Activated CD8-positive, alpha-beta memory T cell treated with anti-CD3 and anti-CD28 coated beads, Interleukin-2, amount 50 U/mL, for 4 hours (primary cell): Measurements from ENCODE around the gene COX10.
"Not testable (repeated sequence)": the region's sequence is repeated elsewhere in the genome, so short reads cannot be mapped to it uniquely, and the experiment has no call there.

Source experiments
- DNase-seq: peaks from one replicate; pipeline ENCODE4 v3.0.0-alpha.2; 2020

The COX10 gene

GRCh38 chr17:14186443-14186842 lies 117.1 kb downstream of the COX10 start:
- not testable (repeated sequence) for DNase-seq

- not testable (repeated sequence) for DNase-seq
Observed at GRCh38 chr17:14190774-14191173, 121.5 kb downstream of the COX10 start.

GRCh38 chr17:14191469-14191868 lies 122.2 kb downstream of the COX10 start:
- DNase-seq, result not testable (repeated sequence)

- not testable (repeated sequence) for DNase-seq
Observed at GRCh38 chr17:14192039-14192438, 122.7 kb downstream of the COX10 start.

GRCh38 chr17:14192636-14193344 lies 123.5 kb downstream of the COX10 start:
- DNase-seq, result not testable (repeated sequence)

GRCh38 chr17:14196377-14196997 lies 127.2 kb downstream of the COX10 start:
- DNase-seq, result no peak

GRCh38 chr17:14197057-14197456 lies 127.8 kb downstream of the COX10 start:
- DNase-seq, result no peak

GRCh38 chr17:14197586-14197985 lies 128.3 kb downstream of the COX10 start:
- DNase-seq, result peak; percentile 51

- DNase-seq, result no peak
Observed at GRCh38 chr17:14198013-14198412, 128.7 kb downstream of the COX10 start.

GRCh38 chr17:14198575-14198974 lies 129.3 kb downstream of the COX10 start:
- DNase-seq, result no peak

GRCh38 chr17:14199601-14200000 lies 130.3 kb downstream of the COX10 start:
- no peak for DNase-seq

GRCh38 chr17:14200354-14200753 lies 131.1 kb downstream of the COX10 start:
- no peak for DNase-seq

GRCh38 chr17:14201021-14201987 lies 132.0 kb downstream of the COX10 start:
- DNase-seq, result peak; percentile 53

- no peak for DNase-seq
Observed at GRCh38 chr17:14201988-14202380, 132.7 kb downstream of the COX10 start.

- no peak for DNase-seq
Observed at GRCh38 chr17:14202388-14203166, 133.3 kb downstream of the COX10 start.

- DNase-seq, result peak; percentile 29
Observed at GRCh38 chr17:14203388-14203787, 134.1 kb downstream of the COX10 start.

GRCh38 chr17:14204084-14204483 lies 134.8 kb downstream of the COX10 start:
- DNase-seq, result no peak

- no peak for DNase-seq
Observed at GRCh38 chr17:14204546-14204945, 135.2 kb downstream of the COX10 start.

- no peak for DNase-seq
Observed at GRCh38 chr17:14205380-14205779, 136.1 kb downstream of the COX10 start.

- peak; percentile 73 for DNase-seq
Observed at GRCh38 chr17:14205992-14206461, 136.7 kb downstream of the COX10 start.

- DNase-seq, result no peak
Observed at GRCh38 chr17:14206891-14207290, 137.6 kb downstream of the COX10 start.

GRCh38 chr17:14207791-14208190 lies 138.5 kb downstream of the COX10 start:
- no peak for DNase-seq
